ENCODE results near the gene HSPA14.

- no peak for TF ChIP-seq CTCF (IDR thresholded peaks at IDR 0.05)
- no peak for TF ChIP-seq RELA (CRISPR knock-in tag; IDR thresholded peaks at IDR 0.05; ENCODE audit: borderline replicate concordance)
- no peak for TF ChIP-seq JUN (CRISPR knock-in tag; IDR thresholded peaks at IDR 0.05)
- TF ChIP-seq E2F5 (CRISPR knock-in tag; IDR thresholded peaks at IDR 0.05), result no peak
- TF ChIP-seq FOXK1 (CRISPR knock-in tag; IDR thresholded peaks at IDR 0.05), result no peak
- no peak for TF ChIP-seq ZSCAN18 (CRISPR knock-in tag; IDR thresholded peaks at IDR 0.05)
- no peak for TF ChIP-seq NFYB (CRISPR knock-in tag; conservative IDR thresholded peaks at IDR 0.05; ENCODE audit: low read depth)
- TF ChIP-seq TEAD4 (CRISPR knock-in tag; IDR thresholded peaks at IDR 0.05), result no peak
- no peak for TF ChIP-seq USF2 (CRISPR knock-in tag; IDR thresholded peaks at IDR 0.05)
- TF ChIP-seq CREM (CRISPR knock-in tag; IDR thresholded peaks at IDR 0.05), result no peak
Measured at GRCh38 chr10:14858338-14858960, 20.3 kb downstream of the HSPA14 start.

Data from WTC11 (cell line).